Renal cortex interstitium (tissue), 15 donors: ENCODE measurements around the gene GRK1. TPM values are rescaled to one million over a fixed set of nuclear protein-coding genes. Genes with fewer than 3 reads are reported as not detected.
"Not testable (repeated sequence)": the region's sequence is repeated elsewhere in the genome, so short reads cannot be mapped to it uniquely, and the experiment has no call there.

Source experiments
- DNase-seq, 11 donors: peaks; one replicate each; pipeline ENCODE4 v3.0.0-alpha.2; 2013; ENCODE audit warnings: low read depth in 9 of 11, low spot score in 4 of 11; ENCODE audit errors: extremely low read depth in 1 of 11
- long read RNA-seq, 16 experiments: transcript quantifications; one replicate each; lab custom pipeline, GENCODE V29; 2026
- polyA plus RNA-seq, 3 donors: library from polyadenylated mRNA; unstranded; fragments of 120-200 nt; gene quantifications; one replicate each; pipeline ENCODE4 v1.2.1, GENCODE V29; 2013; ENCODE audit not compliant: insufficient read length in 3 of 3

Gene GRK1
- polyA plus RNA-seq: under 1 TPM; 0.04 to 0.12 (median 0.08) TPM
- long read RNA-seq, donor 1: 0 reads
- long read RNA-seq, donor 2: 0 reads
- long read RNA-seq, donor 3: 0 reads
- long read RNA-seq, donor 4: 0 reads
- long read RNA-seq, donor 5: 0 reads
- long read RNA-seq, donor 6: 0 reads
- long read RNA-seq, donor 7: 0 reads
- long read RNA-seq, donor 8: 0 reads
- long read RNA-seq, donor 9: 0 reads
- long read RNA-seq, donor 10: 0 reads
- long read RNA-seq, donor 11: 0 reads
- long read RNA-seq, donor 12: 0 reads
- long read RNA-seq, donor 13: 0 reads
- long read RNA-seq, donor 14: 0 reads
- long read RNA-seq, donor 15: 0 reads
- long read RNA-seq, donor 16: 0 reads

DNA sequence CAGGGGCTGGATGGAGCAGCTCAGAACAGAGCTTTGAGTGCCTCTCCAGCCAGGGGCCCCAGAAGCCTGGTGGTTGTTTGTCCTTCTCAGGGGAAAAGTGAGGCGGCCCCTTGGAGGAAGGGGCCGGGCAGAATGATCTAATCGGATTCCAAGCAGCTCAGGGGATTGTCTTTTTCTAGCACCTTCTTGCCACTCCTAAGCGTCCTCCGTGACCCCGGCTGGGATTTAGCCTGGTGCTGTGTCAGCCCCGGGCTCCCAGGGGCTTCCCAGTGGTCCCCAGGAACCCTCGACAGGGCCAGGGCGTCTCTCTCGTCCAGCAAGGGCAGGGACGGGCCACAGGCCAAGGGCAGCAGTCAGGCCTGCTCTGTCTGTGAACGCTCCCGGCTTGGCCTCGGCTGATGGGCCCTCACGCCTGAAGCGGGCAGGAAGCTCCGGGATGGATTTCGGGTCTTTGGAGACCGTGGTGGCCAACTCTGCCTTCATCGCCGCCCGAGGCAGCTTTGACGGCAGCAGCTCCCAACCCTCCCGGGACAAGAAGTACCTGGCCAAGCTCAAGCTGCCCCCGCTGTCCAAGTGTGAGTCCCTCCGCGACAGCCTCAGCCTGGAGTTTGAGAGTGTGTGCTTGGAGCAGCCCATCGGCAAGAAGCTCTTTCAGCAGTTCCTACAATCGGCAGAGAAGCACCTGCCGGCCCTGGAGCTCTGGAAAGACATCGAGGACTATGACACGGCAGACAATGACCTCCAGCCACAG is at the start of gene GRK1:
TSS of gene GRK1 (plus strand) at position 269 of the 751 bp plus-strand sequence. CDS start at position 437, 168 bp downstream.
- no peak for DNase-seq

DNA sequence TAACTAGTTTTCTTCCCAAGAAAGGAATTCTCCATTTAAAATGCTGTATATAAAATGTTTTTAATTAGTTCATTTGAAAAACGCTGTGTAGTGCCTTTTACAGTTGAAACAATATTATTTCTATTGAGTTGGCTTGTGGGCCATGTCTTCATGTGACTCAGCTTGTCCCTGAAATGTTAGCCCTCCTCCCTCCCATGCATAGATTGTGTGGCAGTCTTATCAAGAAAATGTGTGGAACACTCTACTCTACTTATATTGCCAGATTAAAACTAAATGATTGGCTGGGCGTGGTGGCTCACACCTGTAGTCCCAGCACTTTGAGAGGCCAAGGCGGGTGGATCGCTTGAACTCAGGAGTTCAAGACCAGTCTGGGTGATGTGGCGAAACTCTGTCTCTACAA is 49.1 kb upstream of the GRK1 start:
- DNase-seq: no peak

DNA sequence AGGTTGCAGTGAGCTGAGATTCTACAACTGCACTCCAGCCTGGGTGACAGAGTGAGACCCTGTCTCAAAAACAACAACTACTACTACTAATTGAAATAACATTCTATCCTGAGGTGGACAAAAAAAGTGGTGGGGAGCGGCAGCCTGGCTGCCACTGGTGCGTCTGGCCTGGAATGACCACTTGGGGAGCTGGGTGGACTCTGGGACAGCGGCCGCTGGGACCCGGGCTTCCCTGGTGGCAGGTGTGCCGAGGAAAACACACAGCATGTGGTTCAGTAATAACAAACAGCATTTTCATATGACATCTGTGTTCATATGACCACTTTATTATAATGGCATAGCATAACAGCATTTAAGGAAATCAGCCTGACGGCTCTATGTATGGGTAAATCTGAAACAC is 48.6 kb upstream of the GRK1 start:
- DNase-seq: no peak

DNA sequence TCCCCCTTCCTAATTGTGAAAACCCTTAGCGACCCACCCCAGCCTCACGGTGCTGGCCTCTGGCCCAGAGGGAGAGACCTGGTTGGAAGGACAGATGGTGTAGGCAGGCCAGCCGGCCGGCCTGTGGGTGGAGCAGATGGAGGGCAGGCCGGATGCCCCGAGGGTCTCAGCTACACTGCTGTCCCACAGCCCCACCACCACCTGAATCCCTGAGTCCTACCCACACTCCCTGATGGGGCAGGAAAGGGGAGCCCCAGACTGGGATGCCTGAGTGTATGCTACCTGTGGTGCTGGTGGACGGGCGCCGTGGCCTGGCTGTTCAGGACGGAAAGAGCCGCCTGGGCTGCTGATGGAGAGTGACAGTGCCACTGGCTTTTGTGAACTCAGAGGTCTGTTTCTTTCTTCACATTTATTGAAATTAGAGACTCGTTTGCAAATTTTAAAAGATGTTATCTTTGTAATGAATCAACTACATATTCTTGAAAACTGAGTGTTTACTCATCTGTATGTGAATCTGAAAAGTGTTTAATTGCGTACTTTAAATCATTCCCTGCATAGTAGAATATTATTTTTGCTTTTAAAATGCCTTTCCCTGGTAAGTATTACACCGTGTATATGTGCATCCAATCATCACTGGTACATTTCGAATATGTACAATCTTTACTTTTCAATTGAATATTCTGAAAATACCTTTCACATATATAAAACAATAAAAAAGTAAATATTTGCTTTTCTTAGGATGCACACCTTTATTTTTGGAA is 46.8 kb upstream of the GRK1 start:
- no peak for DNase-seq

DNA sequence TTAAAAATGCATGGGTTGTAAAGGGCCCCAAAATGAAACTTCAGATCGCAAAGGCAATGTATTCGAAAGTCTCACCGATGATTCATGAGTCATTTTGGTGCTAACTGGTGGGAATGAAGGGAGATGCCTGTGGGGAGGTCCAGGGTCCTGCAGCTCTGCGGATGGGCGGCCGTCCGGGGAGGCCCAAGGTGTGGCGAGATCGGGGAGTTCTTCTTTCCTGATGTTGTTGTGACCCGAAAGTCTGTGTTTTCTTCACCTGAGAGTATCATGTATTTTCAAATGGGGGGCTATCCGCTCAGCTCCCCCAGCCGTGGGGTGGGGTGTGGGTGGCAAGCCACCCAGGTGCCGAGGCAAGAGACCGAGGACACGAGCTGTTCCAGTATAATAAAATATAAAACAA is 46.0 kb upstream of the GRK1 start:
- no peak for DNase-seq

DNA sequence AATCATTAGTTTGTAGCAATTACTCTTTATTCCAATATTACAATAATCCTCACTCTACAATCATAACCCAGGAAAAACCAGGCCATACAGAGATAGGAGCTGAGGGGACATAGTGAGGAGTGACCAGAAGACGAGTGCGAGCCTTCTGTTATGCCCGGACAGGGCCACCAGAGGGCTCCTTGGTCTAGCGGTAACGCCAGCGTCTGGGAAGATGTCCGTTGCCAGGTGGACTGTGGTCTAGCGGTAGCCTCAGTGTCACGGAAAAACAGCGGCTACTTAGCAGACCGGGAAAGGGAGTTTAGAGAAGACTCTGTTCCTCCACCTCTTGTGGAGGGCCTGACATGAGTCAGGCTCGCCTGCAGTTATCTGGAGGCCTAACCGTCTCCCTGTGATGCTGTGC is 45.5 kb upstream of the GRK1 start:
- DNase-seq: not testable (repeated sequence)

DNA sequence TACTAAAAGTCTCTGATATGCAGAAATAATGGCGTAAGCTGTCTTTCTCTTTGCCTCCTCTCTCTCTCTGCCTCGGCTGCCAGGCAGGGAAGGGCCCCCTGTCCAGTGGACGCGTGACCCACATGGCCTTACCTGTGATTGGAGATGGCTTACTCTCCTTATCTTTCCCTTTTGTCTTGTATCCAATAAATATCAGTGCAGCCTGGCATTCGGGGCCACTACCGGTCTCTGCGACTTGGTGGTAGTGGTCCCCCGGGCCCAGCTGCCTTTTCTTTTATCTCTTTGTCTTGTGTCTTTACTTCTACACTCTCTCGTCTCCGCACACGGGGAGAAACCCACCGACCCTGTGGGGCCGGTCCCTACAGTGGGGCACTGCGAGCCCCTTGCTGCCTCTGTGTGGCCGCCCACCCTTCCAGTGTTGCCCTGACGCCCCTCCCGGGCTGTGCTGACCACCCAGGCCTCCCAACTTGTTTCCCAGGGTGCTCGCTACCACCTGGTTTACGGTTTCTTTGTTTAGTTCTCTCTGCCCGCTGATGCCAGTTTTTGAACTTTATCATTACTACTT is 45.0 kb upstream of the GRK1 start:
- DNase-seq: not testable (repeated sequence)

DNA sequence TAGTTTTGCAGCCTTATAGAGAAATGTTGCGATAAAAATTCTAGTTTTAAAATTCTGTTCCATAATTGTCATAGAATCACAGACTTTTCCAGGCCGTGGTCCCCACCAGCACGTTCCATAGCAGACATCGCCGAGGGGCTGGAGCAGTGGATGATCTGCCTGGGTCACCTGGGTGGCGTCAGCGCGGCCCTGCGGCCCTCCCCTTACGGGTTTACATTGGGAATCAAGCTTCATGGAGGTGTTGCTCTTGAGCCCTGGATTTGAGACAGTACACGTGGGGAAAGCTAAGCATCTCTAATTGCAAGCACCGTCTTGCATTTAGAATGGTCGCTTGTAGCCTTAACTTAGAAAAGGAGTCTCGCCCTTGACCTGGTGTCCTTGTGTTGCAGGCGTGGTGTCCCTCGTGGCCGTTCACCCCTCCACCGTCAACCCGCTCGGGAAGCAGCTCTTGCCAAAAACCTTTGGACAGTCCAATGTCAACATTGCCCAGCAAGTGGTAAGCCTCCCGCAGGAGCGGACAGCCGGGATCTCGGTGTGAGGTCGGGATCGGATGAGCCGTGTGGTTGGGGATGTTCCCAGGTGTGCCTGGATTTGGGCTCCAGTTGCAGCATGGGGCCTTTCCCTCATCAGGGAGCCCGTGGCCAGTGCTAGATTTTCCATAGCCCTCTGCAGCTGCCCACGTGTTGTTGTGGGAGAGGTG is 44.1 kb upstream of the GRK1 start:
- DNase-seq: no peak

DNA sequence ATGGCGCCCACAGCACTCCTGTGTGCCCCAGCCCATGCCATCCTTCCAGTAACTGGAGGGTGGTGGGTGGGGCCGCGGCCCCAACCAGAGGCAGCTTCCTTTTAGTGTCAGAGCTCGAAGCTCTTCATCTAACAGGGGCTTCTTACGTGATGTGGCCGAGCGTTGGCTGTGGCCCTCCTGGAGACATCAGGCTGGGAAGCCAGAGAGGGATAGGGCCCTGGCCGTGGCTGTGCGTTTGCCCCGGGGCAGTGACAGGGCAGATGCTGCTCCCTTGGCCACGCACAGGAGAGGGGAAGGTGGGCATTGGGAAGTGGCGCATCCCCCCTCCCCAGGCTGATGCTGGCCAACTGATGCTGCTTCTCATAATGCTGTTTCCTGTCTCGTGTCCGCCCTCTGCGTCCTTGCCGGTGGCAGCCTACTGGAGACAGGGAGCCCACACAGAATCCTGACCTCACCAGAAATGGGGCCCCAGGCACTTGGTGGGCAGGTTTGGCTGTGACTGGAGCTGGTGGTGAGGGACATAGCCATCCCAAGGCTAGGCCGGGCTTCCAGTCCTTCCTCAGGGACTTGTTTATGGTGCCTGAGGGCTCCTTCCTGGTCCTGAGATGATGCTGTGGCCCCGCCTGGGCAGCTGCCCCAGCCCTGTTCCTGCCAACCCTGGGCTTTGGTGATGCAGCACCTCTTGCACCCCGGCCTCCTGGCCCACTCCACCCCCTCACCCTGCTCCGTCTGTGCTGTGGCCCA is 43.4 kb upstream of the GRK1 start:
- no peak for DNase-seq

DNA sequence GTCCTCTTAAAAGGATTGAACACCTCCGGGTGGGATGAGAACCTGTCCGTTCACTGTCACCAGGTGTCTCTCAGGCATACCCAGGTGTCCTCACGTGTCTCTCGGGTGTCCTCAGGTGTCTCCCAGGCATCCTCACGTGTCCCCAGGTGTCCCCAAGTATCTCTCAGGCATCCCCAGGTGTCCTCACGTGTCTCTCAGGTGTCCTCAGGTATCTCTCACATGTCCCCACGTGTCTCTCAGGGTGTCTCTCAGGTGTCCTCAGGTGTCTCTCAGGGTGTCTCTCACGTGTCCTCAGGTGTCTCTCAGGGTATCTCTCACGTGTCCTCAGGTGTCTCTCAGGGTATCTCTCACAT is 42.8 kb upstream of the GRK1 start:
- no peak for DNase-seq

DNA sequence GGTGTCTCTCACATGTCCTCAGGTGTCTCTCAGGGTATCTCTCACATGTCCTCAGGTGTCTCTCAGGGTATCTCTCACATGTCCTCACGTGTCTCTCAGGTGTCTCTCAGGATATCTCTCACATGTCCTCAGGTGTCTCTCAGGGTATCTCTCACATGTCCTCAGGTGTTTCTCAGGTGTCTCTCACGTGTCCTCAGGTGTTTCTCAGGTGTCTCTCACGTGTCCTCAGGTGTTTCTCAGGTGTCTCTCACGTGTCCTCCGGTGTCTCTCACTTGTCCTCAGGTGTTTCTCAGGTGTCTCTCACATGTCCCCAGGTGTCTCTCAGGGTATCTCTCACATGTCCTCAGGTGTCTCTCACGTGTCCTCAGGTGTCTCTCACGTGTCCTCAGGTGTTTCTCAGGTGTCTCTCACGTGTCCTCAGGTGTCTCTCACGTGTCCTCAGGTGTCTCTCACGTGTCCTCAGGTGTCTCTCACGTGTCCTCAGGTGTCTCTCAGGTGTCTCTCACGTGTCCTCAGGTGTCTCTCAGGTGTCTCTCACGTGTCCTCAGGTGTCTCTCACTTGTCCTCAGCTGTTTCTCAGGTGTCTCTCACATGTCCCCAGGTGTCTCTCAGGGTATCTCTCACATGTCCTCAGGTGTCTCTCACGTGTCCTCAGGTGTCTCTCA is 42.2 kb upstream of the GRK1 start:
- not testable (repeated sequence) for DNase-seq

DNA sequence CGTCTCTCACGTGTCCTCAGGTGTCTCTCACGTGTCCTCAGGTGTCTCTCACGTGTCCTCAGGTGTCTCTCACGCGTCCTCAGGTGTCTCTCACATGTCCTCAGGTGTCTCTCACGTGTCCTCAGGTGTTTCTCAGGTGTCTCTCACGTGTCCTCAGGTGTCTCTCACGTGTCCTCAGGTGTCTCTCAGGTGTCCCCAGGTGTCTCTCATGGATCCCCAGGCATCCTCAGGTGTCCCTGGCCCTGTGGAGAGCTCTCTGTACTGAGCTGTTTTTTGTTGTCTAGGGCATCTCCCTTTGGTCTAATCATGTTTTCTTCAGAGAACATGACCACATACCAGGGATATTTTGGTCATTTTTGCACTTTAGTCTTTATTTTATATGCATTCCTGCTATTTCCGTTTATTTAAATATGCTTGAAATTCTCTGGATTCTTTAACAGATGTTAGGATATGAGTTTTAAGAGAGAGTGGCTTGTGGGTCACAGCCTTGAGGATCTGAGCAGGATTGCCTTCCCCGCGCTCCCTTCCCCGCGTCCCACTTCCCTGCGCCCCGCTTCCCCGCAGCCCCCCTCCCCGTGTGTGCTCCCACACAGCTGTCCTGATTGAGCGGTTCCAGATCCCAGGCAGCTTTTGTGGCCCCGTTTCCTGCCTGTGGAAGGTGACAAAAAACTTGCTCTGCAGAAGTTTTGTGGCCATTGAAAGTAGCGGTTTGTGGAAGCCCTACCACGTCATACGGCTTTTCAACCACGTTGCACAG is 40.9 kb upstream of the GRK1 start:
- DNase-seq: no peak

DNA sequence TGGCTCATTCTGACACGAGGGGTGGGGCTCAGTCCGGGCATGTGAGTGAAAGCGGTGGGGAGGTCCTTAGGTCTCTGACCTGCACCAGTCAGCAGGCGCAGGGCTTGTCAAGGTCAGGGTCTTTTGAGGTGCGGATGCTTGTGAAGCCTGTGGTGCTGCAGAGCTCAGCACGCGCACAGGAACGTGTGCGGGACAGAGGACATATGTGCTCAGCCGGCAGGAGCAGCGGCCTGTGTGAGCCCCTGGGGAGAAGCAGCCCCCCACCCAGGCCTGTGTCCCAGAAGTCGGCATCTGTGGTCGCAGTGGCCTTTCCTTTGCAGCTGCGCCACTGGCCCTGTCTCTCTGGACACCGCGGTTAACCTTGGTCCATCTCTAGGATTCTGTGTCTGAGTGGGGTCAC is 39.9 kb upstream of the GRK1 start:
- DNase-seq: no peak

DNA sequence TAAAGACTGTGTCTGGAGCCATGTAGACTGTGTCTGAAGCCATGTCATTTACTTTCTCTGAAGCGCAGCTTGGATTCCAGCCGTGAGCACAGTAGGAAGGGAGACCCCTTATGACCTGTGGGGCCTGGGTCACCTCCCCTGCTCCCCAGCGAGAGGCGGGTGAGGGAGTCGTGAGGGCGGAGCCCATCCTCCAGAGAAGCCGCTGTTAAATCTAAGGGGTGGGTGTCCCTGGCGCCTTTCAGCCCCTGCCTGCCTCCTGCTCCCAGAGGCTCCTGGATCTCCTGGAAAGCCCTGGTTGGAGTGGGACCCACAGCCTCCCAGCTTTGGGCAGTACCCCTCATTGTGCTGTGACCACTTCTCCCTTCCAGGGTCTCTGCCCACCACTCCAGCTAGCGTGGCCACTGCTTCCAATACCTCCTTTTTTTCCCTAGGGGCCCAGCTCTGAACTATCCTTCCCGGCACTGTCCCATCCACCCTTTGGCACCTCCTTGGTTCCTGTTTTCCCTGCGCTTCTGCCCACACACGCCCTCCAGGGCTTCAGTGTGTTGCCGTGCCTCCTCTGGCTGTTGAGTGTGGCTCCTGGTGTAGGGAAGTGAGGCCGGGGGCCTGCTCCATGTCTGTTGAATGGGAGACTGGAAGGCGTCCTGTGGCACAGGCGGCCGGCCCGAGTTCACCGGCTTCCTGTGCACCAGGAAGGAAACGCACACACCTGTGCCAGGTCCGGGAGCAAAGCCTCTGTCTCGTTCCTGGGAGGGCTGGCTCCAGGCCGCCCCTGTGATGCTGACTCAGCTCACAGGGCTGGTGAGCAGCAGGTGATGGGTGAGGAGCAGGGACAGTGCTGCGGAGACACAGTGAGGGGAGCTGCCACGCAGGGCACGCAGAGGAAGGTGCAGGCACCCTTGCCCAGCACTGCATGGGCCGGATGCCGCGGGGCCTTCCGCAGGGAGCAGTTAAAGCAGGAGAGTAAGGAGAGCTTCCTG is 38.4 kb upstream of the GRK1 start:
- DNase-seq: no peak

DNA sequence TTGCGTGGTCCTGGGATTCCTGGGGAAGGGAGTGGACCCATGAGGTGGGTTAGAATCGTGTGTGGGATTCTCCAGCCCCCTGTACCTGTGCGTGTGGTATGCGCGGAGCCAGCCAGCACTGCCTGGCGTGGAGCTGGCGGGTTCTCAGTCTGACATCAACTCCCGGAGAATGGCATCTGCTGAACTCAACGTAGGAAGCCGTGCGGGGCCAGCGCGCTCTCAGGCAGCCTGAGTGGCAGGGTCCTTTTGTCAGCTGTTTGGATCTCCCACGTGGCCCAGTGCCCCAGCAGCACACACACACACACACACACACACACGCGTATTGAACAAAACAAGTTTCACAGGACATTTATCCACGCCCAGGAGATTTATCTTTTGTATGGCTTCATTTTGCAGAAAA is 37.2 kb upstream of the GRK1 start:
- no peak for DNase-seq

DNA sequence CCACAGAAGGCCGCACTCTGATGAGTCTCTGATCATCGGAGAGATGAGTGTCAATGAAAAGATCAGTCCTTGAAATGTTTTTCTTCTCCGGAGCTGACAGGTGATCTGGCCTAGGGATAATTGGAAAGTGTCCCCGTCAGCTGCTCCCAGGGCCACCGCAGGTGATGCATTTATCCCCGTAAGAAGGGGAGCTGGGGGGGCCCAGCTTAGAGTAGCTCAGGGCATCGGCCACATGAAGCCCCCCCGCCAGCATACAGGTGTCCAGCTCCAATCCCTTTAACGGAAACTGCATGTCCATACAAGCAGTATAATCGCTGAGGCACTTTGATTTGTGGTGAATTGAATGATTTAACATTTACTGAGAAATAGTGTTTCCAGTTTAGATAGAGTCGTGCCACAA is 36.7 kb upstream of the GRK1 start:
- DNase-seq: no peak
